GM23338 (cell line): ENCODE results near the gene LAT. TPM values are rescaled to one million over a fixed set of nuclear protein-coding genes. Genes with fewer than 3 reads are reported as not detected.
"Not testable (repeated sequence)": the region's sequence is repeated elsewhere in the genome, so short reads cannot be mapped to it uniquely, and the experiment has no call there.

Experiments
- ATAC-seq: fragments of 200-7000 bp; cut with Tn5 transposase; 3 replicates; pipeline ENCODE4 v1.9.1; 2020
- DNase-seq: peaks from one replicate; pipeline ENCODE4 v3.0.0-alpha.2; 2015; ENCODE audit warnings: low spot score
- H2AFZ ChIP-seq: fragments of 200-600 bp; sonication (generic); 2 replicates; pipeline ENCODE4 v1.8.0; 2016; ENCODE audit warnings: antibody characterized with exemption, mild to moderate bottlenecking, moderate library complexity
- H3F3A ChIP-seq: fragments of 200-600 bp; sonication (generic); replicated peaks from 2 replicates; pipeline ENCODE4 v1.8.0; 2017; ENCODE audit warnings: antibody characterized with exemption, mixed run types, low read depth
- H3K27ac ChIP-seq: fragments of 200-600 bp; sonication (generic); 2 replicates; pipeline ENCODE4 v1.6.1; 2016; ENCODE audit warnings: low read depth
- H3K27me3 ChIP-seq: fragments of 200-600 bp; sonication (generic); 2 replicates; pipeline ENCODE4 v1.8.0; 2016; ENCODE audit warnings: mild to moderate bottlenecking, mixed run types, moderate library complexity; ENCODE audit not compliant: insufficient read depth
- H3K36me3 ChIP-seq: fragments of 200-600 bp; sonication (generic); 2 replicates; pipeline ENCODE4 v1.8.0; 2016; ENCODE audit warnings: mild to moderate bottlenecking; ENCODE audit not compliant: insufficient read depth
- H3K4me1 ChIP-seq: fragments of 200-600 bp; sonication (generic); 2 replicates; pipeline ENCODE4 v1.8.0; 2016; ENCODE audit warnings: mild to moderate bottlenecking, moderate library complexity; ENCODE audit not compliant: insufficient read depth
- H3K4me2 ChIP-seq: fragments of 200-600 bp; sonication (generic); 2 replicates; pipeline ENCODE4 v1.7.1; 2017; ENCODE audit warnings: mixed run types
- H3K4me3 ChIP-seq: fragments of 200-600 bp; sonication (generic); 2 replicates; pipeline ENCODE4 v1.6.1; 2016; ENCODE audit warnings: mixed run types
- H3K79me2 ChIP-seq: fragments of 200-600 bp; sonication (generic); replicated peaks from 2 replicates; pipeline ENCODE4 v1.8.0; 2017; ENCODE audit warnings: mild to moderate bottlenecking; ENCODE audit not compliant: insufficient read depth
- H3K9me2 ChIP-seq: fragments of 200-600 bp; sonication (generic); 2 replicates; pipeline ENCODE4 v1.8.0; 2017; ENCODE audit not compliant: insufficient read depth
- H4K20me1 ChIP-seq: fragments of 200-600 bp; sonication (generic); replicated peaks from 2 replicates; pipeline ENCODE4 v1.8.0; 2017; ENCODE audit warnings: mild to moderate bottlenecking; ENCODE audit not compliant: insufficient read depth
- H3K27ac Mint-ChIP-seq: 2 replicates; pipeline ENCODE4 v1.8.0; 2020; ENCODE audit warnings: inconsistent platforms, mild to moderate bottlenecking, moderate library complexity, mixed read lengths
- H3K27me3 Mint-ChIP-seq: 3 replicates; pipeline ENCODE4 v1.8.0; 2022; ENCODE audit warnings: low read depth, mild to moderate bottlenecking, moderate library complexity, mixed read lengths, inconsistent platforms; ENCODE audit not compliant: insufficient read depth, poor library complexity
- H3K36me3 Mint-ChIP-seq: 3 replicates; pipeline ENCODE4 v1.8.0; 2021; ENCODE audit warnings: low read depth, mild to moderate bottlenecking, inconsistent platforms, moderate library complexity, mixed read lengths
- H3K4me1 Mint-ChIP-seq: 3 replicates; pipeline ENCODE4 v1.8.0; 2020; ENCODE audit warnings: mild to moderate bottlenecking, inconsistent platforms, mixed read lengths
- H3K4me3 Mint-ChIP-seq: 3 replicates; pipeline ENCODE4 v1.8.0; 2021; ENCODE audit warnings: moderate library complexity, mild to moderate bottlenecking, inconsistent platforms, mixed read lengths
- H3K9me3 Mint-ChIP-seq: 3 replicates; pipeline ENCODE4 v1.8.0; 2020; ENCODE audit warnings: moderate library complexity, mild to moderate bottlenecking, inconsistent platforms, mixed read lengths
- EZH2 ChIP-seq: fragments of 200-600 bp; sonication (generic); IDR thresholded peaks from one replicate; pipeline ENCODE4 v1.8.0; 2017; ENCODE audit warnings: antibody characterized with exemption, mild to moderate bottlenecking, low read depth; ENCODE audit not compliant: unreplicated experiment
- EZH2phosphoT487 ChIP-seq: fragments of 200-600 bp; sonication (generic); IDR thresholded peaks from one replicate; pipeline ENCODE4 v1.8.1; 2018; ENCODE audit warnings: antibody characterized with exemption; ENCODE audit not compliant: unreplicated experiment
- POLR2AphosphoS5 ChIP-seq: IDR thresholded peaks from 2 replicates; pipeline ENCODE4 v1.6.1; 2016; ENCODE audit warnings: antibody characterized with exemption, low read depth
- ZNF114 ChIP-seq: fragments of 250-450 bp; sonication (Bioruptor Pico); IDR thresholded peaks from 2 replicates; pipeline ENCODE4 v1.5.0; 2020; ENCODE audit warnings: mild to moderate bottlenecking, moderate library complexity
- ZNF331 ChIP-seq: fragments of 250-450 bp; sonication (Bioruptor Pico); IDR thresholded peaks from 2 replicates; pipeline ENCODE4 v1.5.0; 2020; ENCODE audit warnings: low read depth, mild to moderate bottlenecking, moderate library complexity
- polyA plus RNA-seq: library from polyadenylated mRNA; unstranded; fragments of >200 nt; fragmentation: Nextera tagmentation; extraction: Ambion mirVana; gene quantifications from 2 replicates; pipeline ENCODE4 v1.2.1, GENCODE V29; 2016
- total RNA-seq: library from RNA; depleted of rRNA; stranded (reverse); fragments of >200 nt; shearing (Covaris generic); gene quantifications from 2 replicates; pipeline ENCODE4 v1.2.3, GENCODE V29; 2014
- TF ChIP-seq, protein P1 (sequence below): fragments of 250-450 bp; sonication (Bioruptor Pico); IDR thresholded peaks from 2 replicates; pipeline ENCODE4 v1.5.0; 2020; ENCODE audit warnings: mild to moderate bottlenecking, moderate library complexity

Gene LAT
- total and polyA plus RNA-seq, 2 experiments from 2014 or later = 2.2 to 2.4 TPM

DNA sequence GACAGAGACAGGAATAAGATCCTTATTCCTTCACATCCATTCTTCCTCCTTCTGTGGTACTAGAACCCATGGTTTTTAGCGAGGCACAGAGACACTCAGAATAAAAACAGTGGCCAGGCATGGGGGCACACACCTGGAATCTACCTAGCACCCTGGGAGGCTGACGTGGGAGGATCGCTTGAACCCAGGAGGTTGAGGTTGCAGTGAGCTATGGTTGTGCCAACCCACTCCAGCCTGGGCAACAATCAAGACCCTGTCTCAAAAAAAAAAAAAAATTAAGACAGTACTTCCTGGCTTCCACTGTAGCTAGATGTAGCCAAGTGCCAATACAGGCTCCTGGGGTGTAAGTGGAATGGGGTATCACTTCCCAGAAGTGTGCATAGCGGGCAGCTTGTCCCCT is 17.7 kb upstream of the LAT start (continued):
- TF ChIP-seq, protein P1, sequence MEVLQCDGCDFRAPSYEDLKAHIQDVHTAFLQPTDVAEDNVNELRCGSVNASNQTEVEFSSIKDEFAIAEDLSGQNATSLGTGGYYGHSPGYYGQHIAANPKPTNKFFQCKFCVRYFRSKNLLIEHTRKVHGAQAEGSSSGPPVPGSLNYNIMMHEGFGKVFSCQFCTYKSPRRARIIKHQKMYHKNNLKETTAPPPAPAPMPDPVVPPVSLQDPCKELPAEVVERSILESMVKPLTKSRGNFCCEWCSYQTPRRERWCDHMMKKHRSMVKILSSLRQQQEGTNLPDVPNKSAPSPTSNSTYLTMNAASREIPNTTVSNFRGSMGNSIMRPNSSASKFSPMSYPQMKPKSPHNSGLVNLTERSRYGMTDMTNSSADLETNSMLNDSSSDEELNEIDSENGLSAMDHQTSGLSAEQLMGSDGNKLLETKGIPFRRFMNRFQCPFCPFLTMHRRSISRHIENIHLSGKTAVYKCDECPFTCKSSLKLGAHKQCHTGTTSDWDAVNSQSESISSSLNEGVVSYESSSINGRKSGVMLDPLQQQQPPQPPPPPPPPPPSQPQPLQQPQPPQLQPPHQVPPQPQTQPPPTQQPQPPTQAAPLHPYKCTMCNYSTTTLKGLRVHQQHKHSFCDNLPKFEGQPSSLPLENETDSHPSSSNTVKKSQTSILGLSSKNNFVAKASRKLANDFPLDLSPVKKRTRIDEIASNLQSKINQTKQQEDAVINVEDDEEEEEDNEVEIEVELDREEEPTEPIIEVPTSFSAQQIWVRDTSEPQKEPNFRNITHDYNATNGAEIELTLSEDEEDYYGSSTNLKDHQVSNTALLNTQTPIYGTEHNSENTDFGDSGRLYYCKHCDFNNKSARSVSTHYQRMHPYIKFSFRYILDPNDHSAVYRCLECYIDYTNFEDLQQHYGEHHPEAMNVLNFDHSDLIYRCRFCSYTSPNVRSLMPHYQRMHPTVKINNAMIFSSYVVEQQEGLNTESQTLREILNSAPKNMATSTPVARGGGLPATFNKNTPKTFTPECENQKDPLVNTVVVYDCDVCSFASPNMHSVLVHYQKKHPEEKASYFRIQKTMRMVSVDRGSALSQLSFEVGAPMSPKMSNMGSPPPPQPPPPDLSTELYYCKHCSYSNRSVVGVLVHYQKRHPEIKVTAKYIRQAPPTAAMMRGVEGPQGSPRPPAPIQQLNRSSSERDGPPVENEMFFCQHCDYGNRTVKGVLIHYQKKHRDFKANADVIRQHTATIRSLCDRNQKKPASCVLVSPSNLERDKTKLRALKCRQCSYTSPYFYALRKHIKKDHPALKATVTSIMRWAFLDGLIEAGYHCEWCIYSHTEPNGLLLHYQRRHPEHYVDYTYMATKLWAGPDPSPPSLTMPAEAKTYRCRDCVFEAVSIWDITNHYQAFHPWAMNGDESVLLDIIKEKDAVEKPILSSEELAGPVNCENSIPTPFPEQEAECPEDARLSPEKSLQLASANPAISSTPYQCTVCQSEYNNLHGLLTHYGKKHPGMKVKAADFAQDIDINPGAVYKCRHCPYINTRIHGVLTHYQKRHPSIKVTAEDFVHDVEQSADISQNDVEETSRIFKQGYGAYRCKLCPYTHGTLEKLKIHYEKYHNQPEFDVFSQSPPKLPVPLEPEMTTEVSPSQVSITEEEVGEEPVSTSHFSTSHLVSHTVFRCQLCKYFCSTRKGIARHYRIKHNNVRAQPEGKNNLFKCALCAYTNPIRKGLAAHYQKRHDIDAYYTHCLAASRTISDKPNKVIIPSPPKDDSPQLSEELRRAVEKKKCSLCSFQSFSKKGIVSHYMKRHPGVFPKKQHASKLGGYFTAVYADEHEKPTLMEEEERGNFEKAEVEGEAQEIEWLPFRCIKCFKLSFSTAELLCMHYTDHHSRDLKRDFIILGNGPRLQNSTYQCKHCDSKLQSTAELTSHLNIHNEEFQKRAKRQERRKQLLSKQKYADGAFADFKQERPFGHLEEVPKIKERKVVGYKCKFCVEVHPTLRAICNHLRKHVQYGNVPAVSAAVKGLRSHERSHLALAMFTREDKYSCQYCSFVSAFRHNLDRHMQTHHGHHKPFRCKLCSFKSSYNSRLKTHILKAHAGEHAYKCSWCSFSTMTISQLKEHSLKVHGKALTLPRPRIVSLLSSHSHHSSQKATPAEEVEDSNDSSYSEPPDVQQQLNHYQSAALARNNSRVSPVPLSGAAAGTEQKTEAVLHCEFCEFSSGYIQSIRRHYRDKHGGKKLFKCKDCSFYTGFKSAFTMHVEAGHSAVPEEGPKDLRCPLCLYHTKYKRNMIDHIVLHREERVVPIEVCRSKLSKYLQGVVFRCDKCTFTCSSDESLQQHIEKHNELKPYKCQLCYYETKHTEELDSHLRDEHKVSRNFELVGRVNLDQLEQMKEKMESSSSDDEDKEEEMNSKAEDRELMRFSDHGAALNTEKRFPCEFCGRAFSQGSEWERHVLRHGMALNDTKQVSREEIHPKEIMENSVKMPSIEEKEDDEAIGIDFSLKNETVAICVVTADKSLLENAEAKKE = no peak
- TF ChIP-seq ZNF331 = no peak
- TF ChIP-seq EZH2phosphoT487 = no peak
- no peak for TF ChIP-seq ZNF114 (CRISPR knock-in tag)
- no peak for TF ChIP-seq POLR2AphosphoS5
- no peak for TF ChIP-seq EZH2

DNA sequence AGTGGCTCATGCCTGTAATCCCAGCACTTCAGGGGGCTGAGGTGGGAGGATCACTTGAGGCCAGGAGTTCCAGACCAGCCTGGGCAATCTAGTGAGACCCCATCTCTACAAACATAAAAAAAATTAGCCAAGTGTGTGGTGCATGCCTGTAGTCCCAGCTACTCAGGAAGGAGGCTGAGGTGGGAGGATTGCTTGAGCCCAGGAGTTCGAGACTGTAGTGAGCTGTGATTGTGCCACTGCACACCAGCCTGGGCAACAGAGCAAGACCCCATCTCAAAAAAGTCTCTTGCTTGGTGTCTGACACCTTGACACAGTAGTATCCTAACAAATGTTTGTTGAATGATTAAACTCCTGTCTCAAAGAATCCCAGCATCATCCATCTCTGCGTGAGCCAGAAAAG is 15.2 kb upstream of the LAT start:
- not testable (repeated sequence) for H3K4me2 ChIP-seq, H3K27ac ChIP-seq, H3K4me1 Mint-ChIP-seq, ATAC-seq, H3K27ac Mint-ChIP-seq, H2AFZ ChIP-seq, H3K9me2 ChIP-seq, H3K79me2 ChIP-seq, DNase-seq, H3F3A ChIP-seq, H3K36me3 Mint-ChIP-seq, H4K20me1 ChIP-seq, H3K4me3 Mint-ChIP-seq, H3K36me3 ChIP-seq, H3K9me3 Mint-ChIP-seq, H3K4me1 ChIP-seq, H3K27me3 ChIP-seq, H3K4me3 ChIP-seq
- H3K27me3 Mint-ChIP-seq = peaks cover 11% of the 10 kb centered on the region
